Right hindlimb (tissue), 1 donor: Measurements from ENCODE around the gene STMN1.

ENCODE experiments used
- DNase-seq: peaks from one replicate; pipeline ENCODE4 v3.0.0-alpha.2; 2018

The STMN1 gene

GRCh38 chr1:25890239-25891034 lies 15.8 kb downstream of the STMN1 start:
- DNase-seq = no peak

- DNase-seq = no peak
Observed at GRCh38 chr1:25889470-25889869, 16.7 kb downstream of the STMN1 start.

- DNase-seq = no peak
Observed at GRCh38 chr1:25888426-25888987, 17.7 kb downstream of the STMN1 start.

- DNase-seq = no peak
Observed at GRCh38 chr1:25885602-25886001, 20.6 kb downstream of the STMN1 start.

- no peak for DNase-seq
Observed at GRCh38 chr1:25881266-25881665, 25.0 kb downstream of the STMN1 start.

- no peak for DNase-seq
Observed at GRCh38 chr1:25880518-25880917, 25.7 kb downstream of the STMN1 start.

- DNase-seq = no peak
Observed at GRCh38 chr1:25879675-25880074, 26.5 kb downstream of the STMN1 start.

GRCh38 chr1:25878690-25879089 lies 27.5 kb downstream of the STMN1 start:
- DNase-seq = no peak

- no peak for DNase-seq
Observed at GRCh38 chr1:25877155-25877554, 29.1 kb downstream of the STMN1 start.

GRCh38 chr1:25876693-25877077 lies 29.5 kb downstream of the STMN1 start:
- no peak for DNase-seq

- no peak for DNase-seq
Observed at GRCh38 chr1:25875856-25876692, 30.1 kb downstream of the STMN1 start.

- peak; percentile 90 for DNase-seq
Observed at GRCh38 chr1:25875154-25875855, 30.9 kb downstream of the STMN1 start, which contains the start of gene PAQR7. Gene PAQR7, minus strand, starts transcription at chr1:25875708. Its CDS starts 11,869 bp downstream, at chr1:25863839.

- DNase-seq = no peak
Observed at GRCh38 chr1:25874635-25875153, 31.5 kb downstream of the STMN1 start.

- DNase-seq = no peak
Observed at GRCh38 chr1:25874209-25874608, 32.0 kb downstream of the STMN1 start.

GRCh38 chr1:25873120-25873519 lies 33.1 kb downstream of the STMN1 start:
- DNase-seq = no peak

GRCh38 chr1:25872713-25873112 lies 33.5 kb downstream of the STMN1 start:
- no peak for DNase-seq

- DNase-seq = no peak
Observed at GRCh38 chr1:25871704-25872494, 34.3 kb downstream of the STMN1 start.

GRCh38 chr1:25871086-25871703 lies 35.0 kb downstream of the STMN1 start:
- no peak for DNase-seq

- no peak for DNase-seq
Observed at GRCh38 chr1:25870614-25871013, 35.6 kb downstream of the STMN1 start.

- no peak for DNase-seq
Observed at GRCh38 chr1:25869909-25870606, 36.2 kb downstream of the STMN1 start.
